OCI-M1 (cell line): Measurements from ENCODE around the gene LMTK2.
A peak's percentile ranks its signal among the peaks of the same experiment; 100 is the strongest.

ENCODE experiments used
- DNase-seq: peaks from one replicate; lab custom pipeline; 2025; lab: John Stamatoyannopoulos, UW

Gene LMTK2

DNA sequence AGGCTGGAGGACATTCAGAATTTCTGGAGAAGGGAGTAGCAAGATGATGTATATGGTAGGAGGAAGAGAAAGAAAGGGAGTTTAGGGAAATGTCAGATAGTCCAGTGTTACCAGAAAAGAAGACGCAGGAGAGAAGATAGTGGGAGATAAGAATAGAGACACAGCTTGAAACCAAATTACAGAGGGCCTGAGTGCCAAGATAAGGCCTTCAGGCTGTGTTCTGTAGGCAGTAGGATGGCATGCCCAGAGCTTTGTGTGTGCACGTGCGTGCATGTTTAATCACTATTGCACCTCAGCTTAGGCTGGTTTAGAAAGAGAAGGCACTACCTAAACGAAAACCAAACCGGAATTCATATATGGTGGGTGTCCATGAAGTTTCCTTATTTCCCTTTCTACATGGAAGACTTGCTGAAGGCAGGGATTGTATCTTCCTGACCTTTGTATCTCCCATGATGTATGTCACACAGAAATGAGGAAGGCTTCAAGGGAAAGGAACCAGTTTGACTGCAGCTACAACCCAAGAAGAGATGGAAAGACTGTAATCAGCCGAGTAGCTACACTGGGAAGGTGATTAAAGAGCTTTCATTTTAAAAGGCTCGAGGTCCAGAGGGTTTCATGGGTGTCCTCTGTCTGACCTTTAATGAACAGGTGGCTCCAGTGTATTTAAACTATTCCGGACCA, 68.7 kb downstream of the LMTK2 start:
- peak; percentile 69 for DNase-seq

DNA sequence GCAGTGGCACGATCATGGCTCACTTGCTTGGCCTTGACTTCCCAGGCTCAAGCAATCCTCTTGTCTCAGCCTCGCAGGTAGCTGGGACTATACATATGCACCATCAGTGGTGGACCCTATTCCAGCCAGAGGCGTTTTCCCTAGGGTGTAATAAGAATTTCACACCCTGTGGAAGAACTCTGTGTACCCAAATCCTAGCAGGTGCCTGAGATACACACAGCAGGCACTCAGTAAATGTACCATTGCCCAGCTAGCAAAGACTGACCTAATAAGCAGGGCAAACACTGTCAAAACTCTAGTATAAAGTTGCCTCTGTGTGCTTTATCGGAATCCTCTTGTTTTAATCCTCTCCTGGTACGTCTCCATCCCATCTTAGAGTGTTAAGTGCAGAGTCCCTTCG, 70.9 kb downstream of the LMTK2 start:
- DNase-seq: no peak

DNA sequence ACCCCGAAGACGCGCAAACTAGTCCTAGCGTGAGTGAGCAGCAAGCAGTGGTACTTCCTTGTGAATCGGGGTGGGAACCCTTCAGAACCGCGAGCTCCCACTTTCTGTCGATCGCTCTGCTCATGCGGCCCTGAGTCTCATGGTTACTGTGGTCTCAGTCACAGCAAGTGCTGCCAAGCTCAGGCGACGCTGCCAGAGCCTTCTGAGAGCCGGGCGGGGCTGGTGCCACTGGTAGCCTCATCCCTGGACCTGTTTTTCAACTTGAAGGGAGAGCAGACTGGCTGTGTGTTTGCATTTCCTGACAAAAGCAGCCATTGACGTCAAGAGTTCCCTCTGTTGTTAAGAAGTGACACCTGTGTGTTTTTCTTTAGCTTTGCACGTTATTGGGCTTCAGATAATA, 71.7 kb downstream of the LMTK2 start:
- DNase-seq: no peak

DNA sequence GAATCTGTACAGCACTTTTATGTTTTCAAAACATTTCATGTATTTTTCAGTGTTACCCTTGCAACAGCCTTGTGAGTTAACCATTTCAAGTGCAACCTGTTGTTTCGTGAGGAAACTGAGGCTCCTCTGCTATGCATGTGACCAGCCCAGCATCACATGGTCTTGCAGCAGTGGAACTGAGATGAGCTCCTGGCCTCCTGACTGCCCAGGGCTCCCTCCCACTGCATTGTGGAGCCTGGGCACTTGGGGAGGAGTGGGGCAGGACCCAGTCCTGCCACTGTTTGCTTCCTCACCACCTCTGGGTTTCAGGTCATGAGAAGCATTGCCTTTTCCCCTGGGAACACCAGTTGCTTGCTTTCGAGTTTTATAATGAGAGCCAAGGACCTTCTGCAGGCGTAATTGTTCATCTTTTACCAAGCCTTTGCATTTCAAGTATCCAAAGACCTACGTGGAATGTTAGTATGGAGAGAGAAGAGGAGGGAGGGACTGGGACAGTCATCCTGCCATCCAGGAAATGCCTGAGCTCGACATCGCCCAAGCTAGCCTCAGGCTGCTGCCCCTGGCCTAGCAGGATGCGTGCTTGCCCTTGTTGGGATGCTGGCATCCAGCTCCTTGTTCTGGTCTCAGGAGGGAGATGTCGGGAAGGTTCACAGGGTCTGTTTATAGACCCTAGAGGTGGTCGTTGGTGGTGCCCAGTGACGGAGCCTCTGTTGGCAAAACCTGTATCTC, 72.3 kb downstream of the LMTK2 start:
- no peak for DNase-seq

DNA sequence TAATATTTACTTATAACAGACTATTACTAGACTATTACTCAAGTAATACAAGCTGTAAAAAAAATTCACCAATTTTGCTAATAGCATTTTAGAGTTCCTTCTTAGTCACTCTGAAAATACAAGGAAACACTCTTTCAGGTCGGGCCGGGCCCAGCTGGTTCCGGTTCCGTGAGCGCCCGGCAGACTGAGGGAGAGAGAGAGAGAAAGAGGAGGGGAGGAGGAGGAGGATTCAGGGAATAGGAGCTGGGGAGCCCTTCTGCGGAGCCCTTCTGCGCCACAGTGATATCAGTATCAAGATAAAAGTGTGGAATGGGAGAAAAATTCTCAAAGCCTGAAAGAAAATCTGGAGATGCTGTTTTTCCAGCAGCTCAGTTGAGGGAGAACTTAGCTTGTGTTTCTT, 74.1 kb downstream of the LMTK2 start:
- no peak for DNase-seq

DNA sequence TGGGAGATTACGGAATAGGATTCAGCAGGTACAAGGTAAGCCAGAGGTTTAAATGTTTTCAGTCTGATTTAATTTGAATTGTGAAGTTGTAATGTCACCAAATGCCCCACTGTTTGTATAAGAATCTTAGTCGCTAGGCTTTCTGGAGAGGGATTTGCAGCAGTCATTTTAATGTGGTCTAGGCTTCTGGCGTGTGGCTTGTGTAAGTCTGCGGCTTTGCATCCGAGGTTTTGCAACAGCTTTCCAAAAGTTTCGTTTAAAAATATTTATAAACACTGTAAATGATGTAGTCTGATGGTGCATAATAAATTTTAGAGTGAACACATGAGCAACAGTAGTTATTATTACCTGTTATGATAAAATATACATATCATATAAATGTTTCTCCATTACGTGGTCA, 78.4 kb downstream of the LMTK2 start:
- DNase-seq: no peak

DNA sequence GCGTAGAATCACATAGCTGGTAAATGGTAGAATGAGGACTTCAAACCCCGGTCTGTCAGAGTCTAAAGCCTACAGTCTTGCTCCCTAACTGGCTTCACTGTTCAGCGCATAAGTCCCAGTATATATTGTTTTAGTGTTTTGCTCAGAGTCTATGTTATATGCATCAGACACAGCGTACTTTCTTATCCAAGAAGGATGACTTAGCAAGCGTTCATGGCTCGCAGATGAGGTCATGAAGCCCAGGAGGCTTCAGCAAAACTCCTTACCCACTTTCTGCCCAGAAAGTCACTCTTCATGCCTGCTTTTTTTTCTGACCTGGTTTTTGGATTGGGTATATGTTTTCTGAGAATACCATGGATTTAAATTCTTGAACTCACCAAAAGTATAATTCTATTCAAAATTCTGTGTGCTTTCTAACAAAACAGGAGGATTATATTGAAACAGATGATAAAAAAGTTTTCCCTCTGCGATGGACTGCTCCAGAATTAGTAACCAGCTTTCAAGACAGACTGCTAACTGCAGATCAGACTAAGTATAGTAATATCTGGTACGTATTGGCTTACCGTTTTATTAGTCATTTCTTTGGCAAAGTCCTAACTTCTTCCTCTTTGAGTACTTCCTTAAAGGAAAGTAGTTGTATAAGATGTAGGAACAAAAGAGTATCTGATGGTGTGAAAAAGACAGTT, 79.9 kb downstream of the LMTK2 start:
- DNase-seq: peak; percentile 31

DNA sequence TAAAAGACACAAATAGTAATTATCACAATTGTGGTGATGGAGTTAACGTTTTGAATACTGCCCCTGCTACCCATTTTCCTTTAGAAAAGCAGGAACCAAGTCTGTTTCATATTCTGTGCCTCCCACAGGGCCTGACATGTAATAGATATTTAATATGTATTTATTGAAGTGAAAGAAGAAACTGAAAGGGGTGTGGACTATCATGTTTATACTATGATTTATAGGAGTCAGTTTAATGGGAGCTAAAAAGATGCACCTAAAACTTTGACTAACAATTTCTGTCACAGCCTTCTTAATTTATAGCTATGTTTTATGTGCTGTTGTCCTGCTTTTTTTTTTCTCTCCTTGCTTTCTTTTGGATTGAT, 80.5 kb downstream of the LMTK2 start:
- no peak for DNase-seq

DNA sequence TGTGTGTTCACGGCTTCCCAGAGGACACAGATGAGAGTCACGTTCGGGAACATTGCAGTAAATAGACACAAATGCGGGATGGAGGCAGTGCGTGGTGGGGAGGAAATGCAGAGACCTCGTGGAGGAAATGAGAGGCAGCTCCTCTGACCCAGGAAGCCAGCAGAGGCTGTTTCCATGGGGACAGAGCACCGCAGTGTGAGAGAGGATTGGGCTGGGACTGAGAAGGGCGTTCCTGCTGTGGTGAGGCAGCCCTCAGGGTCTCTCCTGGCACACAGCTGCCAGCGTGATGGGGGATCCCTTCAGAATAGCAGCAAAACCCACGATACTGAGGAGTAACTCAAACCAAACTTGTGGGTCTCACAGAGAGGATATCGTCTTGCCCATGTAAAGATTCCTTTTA, 82.9 kb downstream of the LMTK2 start:
- no peak for DNase-seq

DNA sequence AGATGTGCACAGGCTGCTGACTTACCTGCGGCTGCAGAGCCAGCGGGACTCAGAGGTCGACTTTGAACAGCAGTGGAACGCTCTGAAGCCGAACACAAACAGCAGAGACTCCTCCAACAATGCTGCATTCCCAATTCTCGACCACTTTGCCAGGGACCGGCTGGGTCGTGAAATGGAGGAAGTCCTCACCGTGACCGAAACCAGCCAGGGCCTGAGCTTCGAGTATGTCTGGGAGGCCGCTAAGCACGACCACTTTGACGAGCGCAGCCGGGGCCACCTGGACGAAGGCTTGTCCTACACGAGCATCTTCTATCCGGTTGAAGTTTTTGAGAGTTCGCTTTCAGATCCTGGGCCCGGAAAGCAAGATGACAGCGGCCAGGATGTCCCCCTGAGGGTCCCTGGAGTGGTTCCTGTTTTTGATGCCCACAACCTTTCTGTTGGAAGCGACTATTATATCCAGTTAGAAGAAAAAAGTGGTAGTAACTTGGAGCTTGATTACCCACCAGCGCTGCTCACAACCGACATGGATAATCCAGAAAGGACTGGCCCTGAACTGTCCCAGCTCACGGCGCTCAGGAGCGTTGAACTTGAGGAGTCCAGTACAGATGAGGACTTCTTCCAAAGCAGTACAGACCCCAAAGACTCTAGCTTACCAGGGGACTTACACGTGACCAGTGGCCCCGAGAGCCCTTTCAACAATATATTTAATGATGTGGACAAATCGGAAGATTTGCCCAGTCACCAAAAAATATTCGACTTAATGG, 85.2 kb downstream of the LMTK2 start:
- no peak for DNase-seq

DNA sequence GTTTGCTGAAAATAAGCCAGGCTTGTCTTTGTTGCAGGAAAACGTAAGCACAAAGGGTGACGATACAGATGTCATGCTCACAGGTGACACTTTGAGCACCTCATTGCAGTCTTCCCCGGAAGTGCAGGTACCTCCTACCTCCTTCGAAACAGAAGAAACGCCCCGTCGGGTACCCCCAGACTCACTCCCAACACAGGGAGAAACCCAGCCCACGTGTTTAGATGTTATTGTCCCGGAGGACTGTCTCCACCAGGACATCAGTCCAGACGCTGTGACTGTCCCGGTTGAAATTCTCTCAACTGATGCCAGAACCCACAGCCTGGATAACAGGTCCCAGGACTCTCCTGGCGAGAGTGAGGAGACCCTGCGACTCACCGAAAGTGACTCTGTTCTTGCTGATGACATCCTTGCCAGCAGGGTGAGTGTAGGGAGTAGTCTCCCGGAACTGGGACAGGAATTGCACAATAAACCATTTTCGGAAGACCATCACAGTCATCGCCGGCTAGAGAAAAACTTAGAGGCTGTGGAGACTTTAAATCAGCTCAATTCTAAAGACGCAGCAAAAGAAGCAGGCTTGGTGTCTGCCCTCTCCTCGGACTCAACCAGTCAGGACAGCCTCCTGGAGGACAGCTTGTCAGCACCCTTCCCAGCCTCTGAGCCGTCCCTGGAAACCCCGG, 86.3 kb downstream of the LMTK2 start:
- no peak for DNase-seq

DNA sequence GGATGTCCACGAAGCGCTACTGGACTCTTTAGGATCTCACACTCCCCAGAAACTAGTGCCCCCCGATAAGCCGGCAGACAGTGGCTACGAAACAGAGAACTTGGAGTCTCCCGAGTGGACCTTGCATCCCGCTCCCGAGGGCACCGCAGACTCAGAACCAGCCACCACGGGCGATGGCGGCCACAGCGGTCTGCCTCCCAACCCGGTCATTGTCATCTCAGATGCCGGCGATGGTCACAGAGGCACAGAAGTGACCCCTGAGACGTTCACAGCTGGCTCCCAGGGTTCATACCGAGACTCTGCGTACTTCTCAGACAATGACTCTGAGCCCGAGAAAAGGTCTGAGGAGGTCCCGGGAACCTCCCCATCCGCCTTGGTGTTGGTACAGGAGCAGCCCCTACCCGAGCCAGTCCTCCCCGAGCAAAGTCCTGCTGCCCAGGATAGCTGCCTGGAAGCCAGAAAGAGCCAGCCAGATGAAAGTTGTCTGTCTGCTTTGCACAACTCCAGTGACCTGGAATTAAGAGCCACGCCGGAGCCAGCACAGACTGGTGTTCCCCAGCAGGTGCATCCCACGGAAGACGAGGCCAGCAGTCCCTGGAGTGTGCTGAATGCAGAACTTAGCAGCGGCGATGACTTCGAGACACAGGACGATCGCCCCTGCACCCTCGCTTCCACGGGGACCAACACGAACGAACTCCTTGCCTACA, 87.0 kb downstream of the LMTK2 start:
- DNase-seq: no peak

DNA sequence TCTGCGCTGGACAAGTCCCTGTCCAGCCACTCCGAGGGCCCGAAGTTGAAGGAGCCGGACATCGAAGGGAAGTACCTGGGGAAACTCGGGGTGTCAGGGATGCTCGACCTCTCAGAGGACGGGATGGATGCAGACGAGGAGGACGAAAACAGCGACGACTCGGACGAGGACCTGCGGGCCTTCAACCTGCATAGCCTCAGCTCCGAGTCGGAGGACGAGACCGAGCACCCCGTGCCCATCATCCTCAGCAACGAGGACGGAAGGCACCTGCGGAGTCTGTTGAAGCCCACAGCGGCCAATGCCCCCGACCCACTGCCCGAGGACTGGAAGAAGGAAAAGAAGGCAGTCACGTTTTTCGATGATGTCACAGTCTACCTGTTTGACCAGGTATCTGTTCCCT, 87.5 kb downstream of the LMTK2 start:
- no peak for DNase-seq

DNA sequence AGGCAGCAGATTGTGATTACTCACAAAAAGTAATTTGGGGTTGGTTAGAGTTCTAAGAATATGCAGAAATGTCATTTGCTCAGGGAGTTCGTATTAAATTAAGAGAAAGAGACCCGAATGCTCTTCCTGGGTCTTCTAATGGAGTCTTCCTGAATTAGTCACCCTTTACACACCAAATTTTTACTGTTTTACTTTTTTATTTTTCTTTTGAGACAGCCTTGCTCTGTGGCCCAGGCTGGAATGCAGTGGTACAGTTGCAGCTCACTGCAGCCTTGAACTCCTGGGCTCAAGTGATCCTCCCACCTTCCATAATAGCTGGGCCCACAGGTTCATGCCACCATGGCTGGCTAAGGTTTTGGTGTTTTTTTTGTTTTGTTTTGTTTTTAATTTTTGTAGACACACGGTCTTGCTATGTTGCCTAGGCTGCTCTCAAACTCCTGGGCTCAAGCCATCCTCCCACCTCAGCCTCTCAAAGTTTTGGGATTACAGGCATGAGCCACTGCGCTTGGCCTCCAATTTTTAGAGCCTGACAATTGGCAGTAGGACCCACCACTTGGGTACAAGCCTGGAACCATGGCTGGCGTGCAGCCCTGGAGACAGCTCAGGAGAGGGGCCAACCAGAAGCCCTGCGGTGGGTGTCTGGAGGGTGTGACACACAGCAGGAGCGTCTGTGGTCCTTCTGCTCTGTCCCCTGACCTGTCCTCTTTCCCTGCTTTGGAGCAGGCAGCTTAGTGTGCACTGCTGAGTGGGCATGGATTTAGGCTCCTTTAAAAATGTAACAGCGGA, 88.2 kb downstream of the LMTK2 start:
- DNase-seq: no peak

DNA sequence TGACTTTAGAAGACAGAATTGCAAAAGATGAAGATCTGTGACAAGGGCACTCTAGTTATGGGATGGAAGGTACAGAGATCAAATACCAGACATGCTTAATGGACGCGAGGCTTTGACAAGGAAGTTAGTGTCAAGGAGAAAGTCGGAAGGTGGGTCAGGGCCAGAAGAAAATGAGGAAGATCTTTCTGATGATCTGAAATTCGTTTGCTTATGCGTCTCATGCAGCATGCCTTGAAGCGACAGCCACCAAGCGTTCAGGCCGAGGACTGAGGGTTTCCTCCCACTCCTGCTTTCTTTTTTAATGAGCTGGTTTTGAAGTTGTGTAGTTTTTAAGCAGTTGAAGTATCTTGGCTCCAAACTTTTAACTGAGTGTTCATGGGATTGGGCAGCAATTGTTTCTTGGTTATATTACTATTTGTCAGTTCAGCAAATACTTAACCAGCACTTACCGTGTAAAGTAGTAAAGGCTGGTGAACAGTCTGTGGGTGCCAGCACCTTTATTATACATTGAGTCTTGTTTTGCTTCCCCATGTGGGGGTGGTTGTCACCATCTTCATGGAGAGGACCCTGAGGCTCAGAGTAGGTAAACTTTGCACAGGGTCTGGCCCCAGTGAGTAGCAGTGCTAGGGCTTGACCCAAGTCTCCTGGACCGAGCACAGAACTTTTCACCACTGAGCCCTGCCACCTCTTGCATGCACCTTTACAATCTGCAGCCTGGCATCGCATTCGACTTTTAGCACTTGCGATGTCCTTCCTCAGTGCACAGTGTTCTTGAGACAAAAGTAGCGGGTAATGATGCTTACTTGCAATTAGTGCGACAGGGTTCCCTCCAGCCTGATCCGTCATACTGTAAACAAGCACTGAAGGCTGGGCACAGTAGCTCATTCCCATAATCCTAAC, 90.3 kb downstream of the LMTK2 start:
- no peak for DNase-seq

DNA sequence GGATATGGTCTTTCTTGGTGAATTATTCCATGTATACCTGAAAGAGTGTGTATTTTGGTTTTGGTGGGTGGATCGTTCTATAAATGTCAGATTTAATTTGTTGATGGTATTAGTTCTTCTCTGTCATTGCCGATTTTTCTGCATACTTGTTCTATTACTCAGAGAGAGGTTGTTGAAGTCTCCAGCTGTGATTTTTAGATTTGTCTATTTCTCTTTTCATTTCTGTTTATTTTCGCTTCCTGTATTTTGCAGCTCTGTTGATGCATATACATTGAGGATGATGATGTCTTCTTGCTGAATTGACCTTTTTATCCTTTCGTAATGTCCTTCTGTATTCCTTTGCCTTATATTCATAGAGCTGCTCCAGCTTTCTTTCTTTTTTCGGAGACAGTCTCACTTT, 92.5 kb downstream of the LMTK2 start:
- DNase-seq: no peak

DNA sequence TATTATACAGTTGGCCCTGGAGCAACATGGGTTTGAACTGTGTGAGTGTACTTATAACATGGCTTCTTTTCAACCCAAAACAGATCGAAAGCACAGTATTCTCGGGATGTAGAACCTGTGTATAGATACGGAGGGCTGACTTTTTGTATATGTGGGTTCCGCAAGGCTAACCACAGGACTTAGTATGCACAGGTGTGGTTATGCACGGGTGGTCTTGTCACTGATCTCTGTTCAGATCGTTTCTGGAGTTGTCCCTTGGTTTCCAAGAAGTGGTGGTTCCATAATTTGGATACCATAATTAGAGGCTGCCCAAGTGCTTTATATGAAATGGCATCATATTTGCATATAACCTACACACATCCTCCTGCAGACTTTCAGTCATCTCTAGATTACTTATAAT, 93.7 kb downstream of the LMTK2 start:
- DNase-seq: no peak

DNA sequence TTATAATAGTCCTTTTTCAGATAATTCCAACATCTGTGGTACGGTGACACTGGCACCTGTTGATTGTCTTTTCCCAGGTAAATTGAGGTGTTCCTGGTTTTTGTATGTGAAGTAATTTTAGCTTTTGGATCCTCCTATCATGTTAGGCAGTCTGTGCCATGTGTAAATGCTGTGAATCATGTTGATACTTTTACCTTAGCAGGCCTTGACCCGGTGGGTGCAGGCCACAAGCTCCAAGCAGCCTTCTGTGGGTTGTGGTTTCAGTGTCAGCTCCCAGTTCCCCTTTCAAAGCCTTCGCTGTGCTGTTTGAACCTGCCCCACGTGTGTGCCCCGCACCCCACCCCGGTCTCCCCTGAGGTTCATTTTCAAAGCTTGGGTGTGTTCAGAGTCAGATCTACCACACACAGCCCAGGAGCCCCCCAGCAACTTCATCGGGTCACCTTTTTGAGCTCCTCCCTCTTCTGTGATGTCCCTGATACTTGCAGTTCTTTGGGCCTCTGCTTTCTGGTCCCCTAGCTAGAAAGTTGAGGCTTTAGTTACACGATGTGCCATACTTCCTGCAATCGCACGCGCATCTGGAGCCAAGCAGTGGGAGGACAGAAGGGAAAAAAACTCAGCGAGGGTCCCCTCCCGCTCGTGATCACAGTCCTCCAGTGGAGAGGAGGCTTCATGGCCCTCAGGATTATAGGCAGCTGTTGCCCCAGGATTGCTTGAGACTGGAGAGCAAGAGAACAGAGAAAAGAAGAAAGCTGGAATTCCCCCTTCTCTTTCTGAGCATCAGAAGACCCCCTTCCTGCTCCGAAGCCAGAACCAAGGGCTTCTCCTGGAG, 95.9 kb downstream of the LMTK2 start:
- peak; percentile 93 for DNase-seq
